Activated T-cell treated with anti-CD3 and anti-CD28 coated beads, Interleukin-2, amount 50 U/mL, for 4 hours (primary cell): ENCODE measurements around the gene MLH1. TPM values are rescaled to one million over a fixed set of nuclear protein-coding genes. Genes with fewer than 3 reads are reported as not detected.
A peak's percentile ranks its signal among the peaks of the same experiment; 100 is the strongest.

ENCODE experiments used
- ATAC-seq, 2 donors: fragments of 200-7000 bp; cut with Tn5 transposase; one replicate each; pipeline ENCODE4 v1.10.0; 2021
- DNase-seq: peaks from one replicate; pipeline ENCODE4 v3.0.0-alpha.2; 2020
- H3K27me3 Mint-ChIP-seq: one replicate; pipeline ENCODE4 v1.8.0; 2021; ENCODE audit warnings: low read depth, mixed read lengths
- H3K36me3 Mint-ChIP-seq: one replicate; pipeline ENCODE4 v1.8.0; 2022; ENCODE audit warnings: mixed read lengths; ENCODE audit not compliant: insufficient read depth
- H3K4me1 Mint-ChIP-seq: one replicate; pipeline ENCODE4 v1.8.0; 2021; ENCODE audit warnings: low read depth, mixed read lengths
- H3K4me3 Mint-ChIP-seq: one replicate; pipeline ENCODE4 v1.8.0; 2021; ENCODE audit warnings: mild to moderate bottlenecking, moderate library complexity, mixed read lengths
- H3K9me3 Mint-ChIP-seq: one replicate; pipeline ENCODE4 v1.8.0; 2021; ENCODE audit warnings: mixed read lengths
- total RNA-seq, 3 donors: library from RNA; stranded (reverse); gene quantifications; one replicate each; pipeline ENCODE4 v1.2.1, GENCODE V29; 2021

MLH1 gene
- total RNA-seq, 3 donors from 2014 or later: 50.7 to 63.9 (median 56.2) TPM

- Mint-ChIP-seq H3K9me3 (no peaks in the 10 kb centered on the region), H3K27me3 (no peaks in the 10 kb centered on the region), H3K4me1 (peaks cover 4% of the 10 kb centered on the region), H3K36me3 (peaks cover 36% of the 10 kb centered on the region), H3K4me3 (no peak overlapping the region)
- no peak for DNase-seq
- no peak for ATAC-seq
Measured at GRCh38 chr3:37068031-37068430, 74.7 kb downstream of the MLH1 start.

DNA sequence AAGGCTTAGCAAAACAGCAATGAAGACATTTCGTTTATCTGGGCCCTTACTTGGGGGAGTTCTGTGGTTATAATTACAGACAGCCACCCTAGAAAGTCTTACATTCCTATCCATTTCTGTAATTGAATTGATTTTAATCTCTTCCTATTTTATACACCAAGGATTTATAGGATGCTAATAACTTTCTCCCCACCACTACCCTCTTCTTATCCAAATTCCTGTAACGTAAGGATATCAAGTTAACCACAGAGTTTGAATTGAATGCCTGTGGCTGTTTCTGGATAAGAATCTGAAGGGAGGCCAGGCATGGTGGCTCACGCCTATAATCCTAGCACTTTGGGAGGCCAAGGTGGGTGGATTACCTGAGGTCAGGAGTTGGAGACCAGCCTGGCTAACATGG, 78.6 kb downstream of the MLH1 start:
- ATAC-seq (no peak), DNase-seq (no peak)
- Mint-ChIP-seq H3K27me3 (no peaks in the 10 kb centered on the region), H3K4me1 (peaks cover 4% of the 10 kb centered on the region), H3K9me3 (no peaks in the 10 kb centered on the region), H3K4me3 (no peak overlapping the region), H3K36me3 (peaks cover 34% of the 10 kb centered on the region)

DNA sequence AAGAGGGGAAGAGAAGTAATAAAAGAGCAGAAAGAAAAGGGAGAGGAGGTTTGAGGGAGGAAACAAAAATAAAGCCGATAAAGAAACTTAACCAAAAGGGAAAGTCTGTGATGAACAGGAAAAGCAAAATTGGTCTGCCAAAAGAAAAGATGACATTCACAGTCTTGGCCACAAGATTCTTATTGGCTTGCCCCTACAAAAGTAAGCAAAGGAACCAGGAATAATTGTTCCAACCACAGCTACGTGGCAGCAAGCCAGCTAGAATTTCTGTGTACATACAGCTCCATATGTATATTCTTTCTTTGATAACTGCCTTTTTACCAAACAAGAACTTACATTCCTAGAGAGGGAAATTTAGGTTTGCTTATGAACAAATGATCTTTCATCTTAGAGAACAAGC, 79.6 kb downstream of the MLH1 start:
- Mint-ChIP-seq H3K4me1 (peaks cover 4% of the 10 kb centered on the region), H3K36me3 (peaks cover 39% of the 10 kb centered on the region), H3K4me3 (no peak overlapping the region), H3K27me3 (no peaks in the 10 kb centered on the region), H3K9me3 (no peaks in the 10 kb centered on the region)
- no peak for ATAC-seq
- DNase-seq: no peak

DNA sequence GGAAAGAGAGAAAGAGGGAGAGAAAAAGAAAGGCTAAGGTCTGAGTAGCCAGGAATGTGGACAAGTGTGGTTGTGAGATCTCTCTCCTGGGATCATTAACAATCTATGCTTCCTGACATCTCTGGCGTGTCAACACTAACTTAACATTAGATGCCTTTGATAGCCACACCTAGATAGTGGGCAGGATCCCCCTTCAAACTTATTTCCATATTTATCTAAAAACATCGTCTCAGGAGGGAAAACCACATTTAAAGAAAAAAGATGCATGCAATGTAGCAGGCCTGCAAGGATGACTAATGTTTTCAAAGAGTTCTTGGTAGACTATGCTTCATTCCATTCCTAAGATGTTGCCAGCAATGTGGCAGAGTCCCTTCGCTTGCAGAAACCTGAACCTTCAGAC, 80.9 kb downstream of the MLH1 start:
- ATAC-seq: peak in 1 of 2 donors; percentile 14
- peaks cover 35% of the 10 kb centered on the region for H3K36me3 Mint-ChIP-seq

GRCh38 chr3:37075955-37076354, 82.6 kb downstream of the MLH1 start:
- no peaks in the 10 kb centered on the region for H3K27me3 Mint-ChIP-seq
- DNase-seq (no peak), ATAC-seq (no peak)
- H3K4me1 Mint-ChIP-seq: peaks cover 4% of the 10 kb centered on the region
- H3K4me3 Mint-ChIP-seq: no peak overlapping the region
- H3K9me3 Mint-ChIP-seq: no peaks in the 10 kb centered on the region
- peaks cover 31% of the 10 kb centered on the region for H3K36me3 Mint-ChIP-seq

More for the DNA sequence above, 80.9 kb downstream of the MLH1 start:
- H3K9me3 Mint-ChIP-seq: no peaks in the 10 kb centered on the region
- no peak overlapping the region for H3K4me3 Mint-ChIP-seq
- peaks cover 4% of the 10 kb centered on the region for H3K4me1 Mint-ChIP-seq
- no peaks in the 10 kb centered on the region for H3K27me3 Mint-ChIP-seq
- DNase-seq: no peak

DNA sequence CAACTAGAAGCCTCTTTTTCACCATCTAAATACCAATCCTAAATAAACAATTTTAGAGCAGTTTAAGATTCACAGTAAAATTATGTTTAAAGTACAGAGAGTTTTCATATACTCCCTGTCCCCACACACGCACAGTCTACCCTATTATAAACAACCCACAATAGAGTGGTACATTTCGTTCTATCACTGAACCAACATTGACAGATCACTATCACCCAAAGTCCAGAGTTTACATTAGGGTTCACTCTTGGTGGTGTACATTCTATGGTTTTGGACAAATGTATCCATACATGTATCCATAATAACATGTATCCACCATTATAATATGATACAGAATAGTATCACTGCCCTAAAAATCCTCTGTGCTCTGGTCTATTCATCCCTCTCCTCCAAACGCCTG, 89.0 kb downstream of the MLH1 start:
- Mint-ChIP-seq H3K9me3 (no peaks in the 10 kb centered on the region), H3K4me1 (no peaks in the 10 kb centered on the region), H3K4me3 (no peak overlapping the region), H3K27me3 (no peaks in the 10 kb centered on the region), H3K36me3 (peaks cover 22% of the 10 kb centered on the region)
- no peak for DNase-seq
- no peak for ATAC-seq

DNA sequence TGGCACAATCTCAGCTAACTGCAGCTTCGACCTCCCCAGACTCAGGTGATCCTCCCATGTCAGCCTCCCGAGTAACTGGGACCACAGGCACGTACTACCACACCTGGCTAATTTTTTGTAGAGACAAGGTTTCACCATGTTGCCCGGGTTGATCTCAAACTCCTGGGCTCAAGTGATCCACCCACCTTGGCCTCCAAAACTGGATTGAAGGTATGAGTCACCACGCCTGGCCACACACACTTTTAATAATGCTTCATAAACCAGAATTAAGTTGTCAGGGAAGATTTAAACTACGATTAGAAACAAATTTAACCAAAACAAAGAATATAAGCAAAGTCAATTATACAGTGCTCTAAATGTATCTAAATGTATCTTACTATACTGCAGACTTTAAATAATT, 93.6 kb downstream of the MLH1 start:
- Mint-ChIP-seq H3K36me3 (peaks cover 28% of the 10 kb centered on the region), H3K9me3 (no peaks in the 10 kb centered on the region), H3K4me1 (no peaks in the 10 kb centered on the region), H3K4me3 (no peak overlapping the region), H3K27me3 (no peaks in the 10 kb centered on the region)
- ATAC-seq (no peak), DNase-seq (no peak)

- H3K4me3 Mint-ChIP-seq: no peak overlapping the region
- peaks cover 23% of the 10 kb centered on the region for H3K36me3 Mint-ChIP-seq
- no peaks in the 10 kb centered on the region for H3K27me3 Mint-ChIP-seq
Measured at GRCh38 chr3:37087870-37088269, 94.6 kb downstream of the MLH1 start.

DNA sequence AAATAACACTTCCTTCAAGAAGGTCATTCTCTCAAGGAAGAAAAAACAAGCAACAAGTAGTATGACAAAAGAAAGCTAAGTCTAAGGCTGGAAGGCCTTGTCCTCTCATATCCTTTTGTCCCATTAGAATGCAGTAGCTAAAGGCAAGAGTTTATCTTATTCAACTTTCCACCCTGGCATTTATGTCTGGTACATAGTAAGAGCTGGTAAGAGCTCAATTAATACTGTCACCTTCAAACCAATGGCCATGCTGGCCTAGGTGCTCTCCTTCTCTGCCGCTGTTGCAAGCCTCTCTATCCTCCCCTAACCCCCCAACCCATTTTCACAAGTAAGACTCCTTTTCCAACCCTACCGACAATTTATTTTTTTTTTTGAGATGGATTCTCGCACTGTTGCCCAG, 99.2 kb downstream of the MLH1 start:
- no peaks in the 10 kb centered on the region for H3K4me1 Mint-ChIP-seq
- DNase-seq (no peak), ATAC-seq (no peak)
- no peaks in the 10 kb centered on the region for H3K9me3 Mint-ChIP-seq
- no peaks in the 10 kb centered on the region for H3K27me3 Mint-ChIP-seq
- H3K4me3 Mint-ChIP-seq: no peak overlapping the region
- peaks cover 22% of the 10 kb centered on the region for H3K36me3 Mint-ChIP-seq

More at GRCh38 chr3:37087870-37088269, 94.6 kb downstream of the MLH1 start:
- Mint-ChIP-seq H3K9me3 (no peaks in the 10 kb centered on the region), H3K4me1 (no peaks in the 10 kb centered on the region)
- no peak for DNase-seq
- ATAC-seq: no peak

GRCh38 chr3:37093481-37093880, 100.2 kb downstream of the MLH1 start:
- H3K9me3 Mint-ChIP-seq: no peaks in the 10 kb centered on the region
- H3K4me3 Mint-ChIP-seq: no peak overlapping the region
- H3K4me1 Mint-ChIP-seq: no peaks in the 10 kb centered on the region
- no peak for ATAC-seq
- no peaks in the 10 kb centered on the region for H3K27me3 Mint-ChIP-seq
- no peak for DNase-seq
- peaks cover 22% of the 10 kb centered on the region for H3K36me3 Mint-ChIP-seq

- Mint-ChIP-seq H3K4me1 (no peaks in the 10 kb centered on the region), H3K4me3 (no peak overlapping the region), H3K27me3 (no peaks in the 10 kb centered on the region), H3K36me3 (peaks cover 22% of the 10 kb centered on the region), H3K9me3 (no peaks in the 10 kb centered on the region)
- ATAC-seq: no peak
- DNase-seq: no peak
Measured at GRCh38 chr3:37094636-37095035, 101.3 kb downstream of the MLH1 start.

- H3K27me3 Mint-ChIP-seq: no peaks in the 10 kb centered on the region
- H3K4me3 Mint-ChIP-seq: no peak overlapping the region
- H3K36me3 Mint-ChIP-seq: peaks cover 12% of the 10 kb centered on the region
- no peaks in the 10 kb centered on the region for H3K9me3 Mint-ChIP-seq
- DNase-seq (no peak), ATAC-seq (no peak)
- no peaks in the 10 kb centered on the region for H3K4me1 Mint-ChIP-seq
Measured at GRCh38 chr3:37096288-37096687, 103.0 kb downstream of the MLH1 start.

DNA sequence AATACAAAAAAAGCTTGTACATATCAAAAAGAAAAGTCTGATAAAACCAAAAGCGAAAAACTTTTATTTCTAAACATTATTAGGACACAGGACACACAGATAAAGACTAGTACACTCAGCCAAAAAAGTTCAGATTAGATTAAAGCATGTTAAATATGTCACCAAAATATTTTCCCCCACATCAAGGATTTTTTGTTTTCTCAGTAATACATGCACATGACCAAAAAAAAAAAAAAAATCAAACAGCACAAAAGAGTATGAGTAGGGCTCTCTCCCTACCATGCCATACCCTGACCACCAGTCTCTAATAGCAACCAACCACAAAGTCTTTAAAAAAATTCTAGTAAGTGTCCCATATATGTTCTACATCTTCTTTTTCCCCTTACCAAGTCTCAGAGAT, 103.7 kb downstream of the MLH1 start:
- Mint-ChIP-seq H3K27me3 (no peaks in the 10 kb centered on the region), H3K9me3 (no peaks in the 10 kb centered on the region), H3K4me3 (no peak overlapping the region), H3K4me1 (no peaks in the 10 kb centered on the region), H3K36me3 (peaks cover 9% of the 10 kb centered on the region)
- ATAC-seq: no peak
- DNase-seq: no peak

DNA sequence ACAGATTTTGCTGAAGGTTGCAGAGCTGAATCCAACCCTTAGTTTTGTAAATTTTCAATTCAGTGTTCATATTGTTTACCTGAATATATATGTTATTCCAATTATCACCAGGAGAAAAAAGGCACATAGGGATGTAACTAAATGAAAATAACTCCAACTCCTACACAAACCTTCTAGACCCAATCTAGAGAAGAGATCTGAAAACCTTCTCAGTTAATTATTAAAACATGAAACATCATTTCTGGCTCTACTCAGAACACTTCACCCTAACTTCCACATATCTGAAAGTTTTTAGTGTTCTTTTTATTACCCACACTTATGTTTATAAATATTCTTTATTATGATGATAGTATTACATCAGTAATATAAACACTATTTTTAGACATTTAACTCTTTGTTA, 104.5 kb downstream of the MLH1 start:
- no peak for ATAC-seq
- no peaks in the 10 kb centered on the region for H3K4me1 Mint-ChIP-seq
- H3K36me3 Mint-ChIP-seq: peaks cover 12% of the 10 kb centered on the region
- no peaks in the 10 kb centered on the region for H3K9me3 Mint-ChIP-seq
- H3K27me3 Mint-ChIP-seq: no peaks in the 10 kb centered on the region
- H3K4me3 Mint-ChIP-seq: no peak overlapping the region
- DNase-seq: no peak

- Mint-ChIP-seq H3K4me1 (no peaks in the 10 kb centered on the region), H3K27me3 (no peaks in the 10 kb centered on the region), H3K36me3 (peaks cover 5% of the 10 kb centered on the region), H3K4me3 (no peak overlapping the region), H3K9me3 (no peaks in the 10 kb centered on the region)
- no peak for DNase-seq
- ATAC-seq: no peak
Measured at GRCh38 chr3:37098884-37099283, 105.6 kb downstream of the MLH1 start.

GRCh38 chr3:37099469-37099868, 106.2 kb downstream of the MLH1 start:
- Mint-ChIP-seq H3K27me3 (no peaks in the 10 kb centered on the region), H3K4me3 (no peak overlapping the region), H3K9me3 (no peaks in the 10 kb centered on the region), H3K4me1 (no peaks in the 10 kb centered on the region), H3K36me3 (peaks cover 4% of the 10 kb centered on the region)
- ATAC-seq (no peak), DNase-seq (no peak)
